WI38 (cell line): Measurements from ENCODE around the gene RNF167.

Experiments
- H3K4me3 ChIP-seq: 2 replicates; pipeline ENCODE4 v1.5.1; 2011; ENCODE audit warnings: low read depth, mild to moderate bottlenecking, control low read depth, low read length
- CTCF ChIP-seq: IDR thresholded peaks from 2 replicates; pipeline ENCODE4 v1.5.1; 2012; ENCODE audit warnings: low read depth, mild to moderate bottlenecking, control low read depth, low read length

The RNF167 gene

GRCh38 chr17:4994081-4994595, 54.1 kb downstream of the RNF167 start:
- TF ChIP-seq CTCF, result no peak
- no peak overlapping the region for H3K4me3 ChIP-seq
